ENCODE results near the gene CCDC18. TPM values are rescaled to one million over a fixed set of nuclear protein-coding genes. Genes with fewer than 3 reads are reported as not detected.

Gene CCDC18
- total RNA-seq, 2 experiments from 2014 or later, result 5.4 to 7.0 TPM

- POLR2A ChIA-PET, result no interaction called here
- intact Hi-C loops (cut with DNase I, micrococcal nuclease), result no loop called here
Measured at GRCh38 chr1:93253516-93253915, 73.0 kb downstream of the CCDC18 start.

GRCh38 chr1:93255222-93256079 lies 74.9 kb downstream of the CCDC18 start:
- Mint-ChIP-seq H3K27me3 (no peaks in the 10 kb centered on the region), H3K27ac (no peak overlapping the region), H3K36me3 (ENCODE audit: low read depth) (peaks cover 43% of the 10 kb centered on the region), H3K4me3 (no peak overlapping the region), H3K9me3 (peaks cover 5% of the 10 kb centered on the region), H3K4me1 (ENCODE audit: low read depth) (no peaks in the 10 kb centered on the region)
- ATAC-seq (ENCODE audit: poor library complexity) (no peak), DNase-seq (no peak)
- intact Hi-C loops (cut with DNase I, micrococcal nuclease), result no loop called here
- Histone ChIP-seq H3K27ac (ENCODE audit: low read depth in 1 of 2, low read length in 2 of 2) (no peak overlapping the region), H3K36me3 (ENCODE audit: insufficient read depth, low read length) (peaks cover 10% of the 10 kb centered on the region), H3K27me3 (ENCODE audit: control insufficient read depth in 1 of 2, insufficient read depth in 2 of 2, low read length in 2 of 2) (no peaks in the 10 kb centered on the region), H3K9me3 (ENCODE audit: control insufficient read depth in 1 of 2, insufficient read depth in 1 of 2, low read length in 2 of 2) (peaks cover 11 to 14% of the 10 kb centered on the region in 2 experiments), H3K4me1 (ENCODE audit: insufficient read depth, low read length) (no peaks in the 10 kb centered on the region), H3K4me3 (ENCODE audit: low read length) (no peak overlapping the region)
- CTCF ChIA-PET, result no interaction called here
- no peak for TF ChIP-seq CTCF (IDR thresholded peaks at IDR 0.05)
- POLR2A ChIA-PET, result no interaction called here

More at GRCh38 chr1:93253516-93253915, 73.0 kb downstream of the CCDC18 start:
- Mint-ChIP-seq H3K9me3 (peaks cover 8% of the 10 kb centered on the region), H3K4me1 (ENCODE audit: low read depth) (no peaks in the 10 kb centered on the region), H3K36me3 (ENCODE audit: low read depth) (peaks cover 57% of the 10 kb centered on the region), H3K27ac (no peak overlapping the region), H3K4me3 (no peak overlapping the region), H3K27me3 (no peaks in the 10 kb centered on the region)
- Histone ChIP-seq H3K27ac (ENCODE audit: low read depth in 1 of 2, low read length in 2 of 2) (no peak overlapping the region), H3K9me3 (ENCODE audit: control insufficient read depth in 1 of 2, insufficient read depth in 1 of 2, low read length in 2 of 2) (peaks cover 11 to 14% of the 10 kb centered on the region in 2 experiments), H3K36me3 (ENCODE audit: insufficient read depth, low read length) (peaks cover 10% of the 10 kb centered on the region), H3K4me1 (ENCODE audit: insufficient read depth, low read length) (no peaks in the 10 kb centered on the region), H3K4me3 (ENCODE audit: low read length) (no peak overlapping the region), H3K27me3 (ENCODE audit: control insufficient read depth in 1 of 2, insufficient read depth in 2 of 2, low read length in 2 of 2) (no peaks in the 10 kb centered on the region)
- TF ChIP-seq CTCF (IDR thresholded peaks at IDR 0.05), result no peak
- no peak for ATAC-seq (ENCODE audit: poor library complexity)
- CTCF ChIA-PET, result no interaction called here
- DNase-seq, result no peak

- Histone ChIP-seq H3K27ac (ENCODE audit: low read depth in 1 of 2, low read length in 2 of 2) (no peak overlapping the region), H3K9me3 (ENCODE audit: control insufficient read depth in 1 of 2, insufficient read depth in 1 of 2, low read length in 2 of 2) (peaks cover 11 to 14% of the 10 kb centered on the region in 2 experiments), H3K36me3 (ENCODE audit: insufficient read depth, low read length) (peaks cover 10% of the 10 kb centered on the region), H3K4me1 (ENCODE audit: insufficient read depth, low read length) (no peaks in the 10 kb centered on the region), H3K27me3 (ENCODE audit: control insufficient read depth in 1 of 2, insufficient read depth in 2 of 2, low read length in 2 of 2) (no peaks in the 10 kb centered on the region), H3K4me3 (ENCODE audit: low read length) (no peak overlapping the region)
- Mint-ChIP-seq H3K4me3 (no peak overlapping the region), H3K27me3 (no peaks in the 10 kb centered on the region), H3K27ac (no peak overlapping the region), H3K4me1 (ENCODE audit: low read depth) (no peaks in the 10 kb centered on the region), H3K9me3 (peaks cover 4% of the 10 kb centered on the region), H3K36me3 (ENCODE audit: low read depth) (peaks cover 48% of the 10 kb centered on the region)
- DNase-seq, result no peak
- intact Hi-C loops (cut with DNase I, micrococcal nuclease), result no loop called here
- TF ChIP-seq CTCF (IDR thresholded peaks at IDR 0.05), result no peak
- ChIA-PET POLR2A (no interaction called here), CTCF (no interaction called here)
- no peak for ATAC-seq (ENCODE audit: poor library complexity)
Measured at GRCh38 chr1:93256433-93256832, 75.9 kb downstream of the CCDC18 start.

Measured in CD4-positive, alpha-beta T cell (primary cell).